Ectodermal cell (in vitro differentiated cells): ENCODE data around the gene ALOX12B.

Source experiments
- H3K27ac ChIP-seq: 2 replicates; pipeline ENCODE4 v1.7.0; 2013; ENCODE audit warnings: mild to moderate bottlenecking, low read depth, low read length; ENCODE audit not compliant: insufficient read depth, poor library complexity, severe bottlenecking
- H3K27me3 ChIP-seq: 2 replicates; pipeline ENCODE4 v1.7.0; 2013; ENCODE audit warnings: mild to moderate bottlenecking, low read length; ENCODE audit not compliant: insufficient read depth, control insufficient read depth, poor library complexity, severe bottlenecking
- H3K36me3 ChIP-seq: one replicate; pipeline ENCODE4 v1.7.0; 2013; ENCODE audit warnings: low read length; ENCODE audit not compliant: control insufficient read depth, insufficient read depth
- H3K4me1 ChIP-seq: one replicate; pipeline ENCODE4 v1.7.0; 2013; ENCODE audit warnings: low read length; ENCODE audit not compliant: control insufficient read depth, insufficient read depth
- H3K4me3 ChIP-seq: 2 replicates; pipeline ENCODE4 v1.7.0; 2013; ENCODE audit warnings: low read depth, low read length, control low read depth; ENCODE audit not compliant: insufficient read depth
- H3K9me3 ChIP-seq: 2 replicates; pipeline ENCODE4 v1.7.0; 2013; ENCODE audit warnings: mild to moderate bottlenecking, low read length, moderate library complexity; ENCODE audit not compliant: control insufficient read depth
- WGBS, 2 experiments: methylation state at CpG; one replicate each; pipeline ENCODE4 v1.1.7; 2013; ENCODE audit warnings: missing lambda C conversion rate in 2 of 2; 5-methylcytosine and 5-hydroxymethylcytosine counted together

ALOX12B gene

DNA sequence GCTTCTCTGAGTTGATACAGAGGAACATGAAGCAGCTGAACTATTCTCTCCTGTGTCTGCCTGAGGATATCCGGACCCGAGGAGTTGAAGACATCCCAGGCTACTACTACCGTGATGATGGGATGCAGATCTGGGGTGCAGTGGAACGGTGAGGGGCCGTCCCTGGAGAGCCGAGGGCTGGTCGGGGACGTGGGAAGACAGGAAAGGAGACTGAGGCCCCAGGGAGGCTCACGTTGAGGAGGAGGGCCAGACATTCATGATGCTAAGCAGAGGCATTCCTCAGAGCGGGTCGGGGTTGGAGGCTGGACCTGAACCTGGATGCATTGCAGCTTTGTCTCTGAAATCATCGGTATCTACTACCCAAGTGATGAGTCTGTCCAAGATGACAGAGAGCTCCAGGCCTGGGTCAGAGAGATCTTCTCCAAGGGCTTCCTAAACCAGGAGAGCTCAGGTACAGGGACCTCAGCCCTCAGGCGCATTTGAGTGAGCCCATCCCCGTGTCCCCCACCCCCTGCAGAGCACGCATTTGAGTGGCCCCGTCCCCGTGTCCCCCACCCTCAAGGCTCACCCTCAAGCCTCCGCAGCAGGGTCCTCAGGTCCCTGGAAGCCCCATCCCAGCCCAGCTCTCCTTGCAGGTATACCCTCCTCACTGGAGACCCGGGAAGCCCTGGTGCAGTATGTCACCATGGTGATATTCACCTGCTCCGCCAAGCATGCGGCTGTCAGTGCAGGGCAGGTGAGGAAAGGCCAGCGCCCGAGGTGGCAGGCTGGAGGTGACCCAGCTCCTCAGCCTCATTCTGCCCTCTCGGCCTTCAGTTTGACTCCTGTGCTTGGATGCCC lies 40.4 kb downstream of the ALOX12B start:
- no peaks in the 10 kb centered on the region for H3K36me3 ChIP-seq
- no peaks in the 10 kb centered on the region for H3K27me3 ChIP-seq
- H3K4me1 ChIP-seq: no peaks in the 10 kb centered on the region
- no peaks in the 10 kb centered on the region for H3K9me3 ChIP-seq
- no peak overlapping the region for H3K4me3 ChIP-seq
- no peak overlapping the region for H3K27ac ChIP-seq
- 84 to 85% methylated on average over 24 of the region's 24 CpGs for WGBS, 2 experiments

- WGBS, 2 experiments: 95% methylated on average over 11 of the region's 11 CpGs
- Histone ChIP-seq H3K4me1 (no peaks in the 10 kb centered on the region), H3K4me3 (no peak overlapping the region), H3K36me3 (no peaks in the 10 kb centered on the region), H3K27me3 (no peaks in the 10 kb centered on the region), H3K9me3 (no peaks in the 10 kb centered on the region), H3K27ac (no peak overlapping the region)
Observed at GRCh38 chr17:8046306-8046928, 41.1 kb downstream of the ALOX12B start.

DNA sequence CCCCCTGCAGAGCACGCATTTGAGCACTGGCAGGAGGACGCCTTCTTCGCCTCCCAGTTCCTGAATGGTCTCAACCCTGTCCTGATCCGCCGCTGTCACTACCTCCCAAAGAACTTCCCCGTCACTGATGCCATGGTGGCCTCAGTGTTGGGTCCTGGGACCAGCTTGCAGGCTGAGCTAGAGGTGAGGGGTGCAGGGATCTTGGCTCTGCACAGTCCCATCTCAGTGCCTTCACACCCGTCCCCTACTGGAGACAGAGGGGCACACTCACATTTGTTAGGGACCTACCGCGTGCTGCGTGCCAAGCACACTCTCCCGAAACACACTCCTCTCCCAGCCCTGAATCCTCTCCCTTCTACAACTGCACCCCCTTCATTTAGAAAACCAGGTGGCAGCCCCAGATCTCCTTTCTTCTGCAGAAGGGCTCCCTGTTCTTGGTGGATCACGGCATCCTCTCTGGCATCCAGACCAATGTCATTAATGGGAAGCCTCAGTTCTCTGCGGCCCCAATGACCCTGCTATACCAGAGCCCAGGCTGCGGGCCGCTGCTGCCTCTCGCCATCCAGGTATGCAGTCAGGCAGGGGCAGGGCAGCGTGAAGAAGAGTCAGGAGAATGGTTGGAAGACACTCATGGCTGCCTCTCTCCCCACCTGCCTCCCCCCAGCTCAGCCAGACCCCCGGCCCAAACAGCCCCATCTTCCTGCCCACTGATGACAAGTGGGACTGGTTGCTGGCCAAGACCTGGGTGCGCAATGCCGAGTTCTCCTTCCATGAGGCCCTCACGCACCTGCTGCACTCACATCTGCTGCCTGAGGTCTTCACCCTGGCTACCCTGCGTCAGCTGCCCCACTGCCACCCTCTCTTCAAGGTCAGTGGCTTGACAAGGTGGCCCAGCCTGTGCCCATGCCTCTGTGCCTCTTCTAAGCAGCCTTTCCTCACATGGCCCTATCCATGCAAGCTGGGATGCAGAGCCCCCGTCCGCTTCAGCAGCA lies 42.4 kb downstream of the ALOX12B start:
- H3K4me1 ChIP-seq: no peaks in the 10 kb centered on the region
- H3K9me3 ChIP-seq: no peaks in the 10 kb centered on the region
- no peaks in the 10 kb centered on the region for H3K36me3 ChIP-seq
- H3K27ac ChIP-seq: no peak overlapping the region
- no peaks in the 10 kb centered on the region for H3K27me3 ChIP-seq
- H3K4me3 ChIP-seq: no peak overlapping the region
- WGBS, 2 experiments: 82 to 86% methylated on average over 24 of the region's 24 CpGs

DNA sequence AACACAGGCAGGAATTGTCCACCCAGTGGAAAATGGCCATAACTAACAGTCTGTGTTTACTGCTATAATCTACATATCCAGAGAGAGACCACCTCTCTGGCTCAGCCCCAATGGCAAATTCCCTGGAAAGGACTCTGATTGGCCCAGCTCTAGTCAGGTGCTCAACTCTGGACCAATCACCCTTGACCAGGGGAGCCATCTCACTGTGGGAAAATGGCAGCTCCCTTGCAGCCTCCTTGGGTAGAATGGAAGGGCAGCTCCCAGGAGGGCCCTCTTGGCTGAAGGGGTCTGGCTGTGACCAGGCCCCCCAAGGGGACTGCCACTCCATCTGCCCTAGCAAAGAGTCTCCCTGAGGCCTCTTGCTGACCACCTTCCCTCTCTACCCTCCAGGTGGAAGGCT lies 45.5 kb downstream of the ALOX12B start:
- H3K36me3 ChIP-seq: no peaks in the 10 kb centered on the region
- H3K27ac ChIP-seq: no peak overlapping the region
- H3K4me3 ChIP-seq: no peak overlapping the region
- no peaks in the 10 kb centered on the region for H3K9me3 ChIP-seq
- H3K27me3 ChIP-seq: no peaks in the 10 kb centered on the region
- H3K4me1 ChIP-seq: no peaks in the 10 kb centered on the region

DNA sequence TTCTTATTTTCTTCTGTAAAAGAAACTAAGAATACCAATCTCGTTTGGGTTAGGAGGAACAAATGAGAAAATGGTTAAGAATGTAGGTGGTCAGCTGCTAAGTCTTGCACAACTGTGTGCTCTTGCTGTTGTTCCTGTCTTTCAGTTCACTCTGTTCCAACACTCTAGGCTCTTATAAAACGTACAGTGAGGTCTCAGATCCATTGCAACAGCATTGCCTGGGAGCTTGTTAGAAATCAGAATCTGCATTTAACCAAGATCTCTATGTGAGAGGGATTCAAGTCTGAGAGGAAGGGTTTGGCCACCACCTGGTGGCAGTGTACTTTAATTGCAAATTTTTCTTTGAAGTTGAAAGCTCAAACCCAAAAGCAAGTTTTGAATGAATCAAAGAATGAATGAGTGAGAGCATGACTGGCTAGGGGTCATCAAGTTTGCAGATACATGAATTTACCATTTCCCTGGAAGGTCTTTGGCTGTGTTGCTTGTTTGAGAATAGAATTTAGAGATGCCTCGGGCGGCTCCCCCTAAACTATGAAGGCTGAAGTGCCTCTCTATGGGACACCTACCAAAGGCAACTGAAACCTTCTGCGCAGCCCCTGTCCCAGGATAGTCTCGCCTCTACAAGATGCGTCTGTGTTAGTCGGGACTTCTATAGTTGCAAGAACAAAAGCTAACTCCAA lies 46.1 kb downstream of the ALOX12B start:
- Histone ChIP-seq H3K36me3 (no peaks in the 10 kb centered on the region), H3K9me3 (no peaks in the 10 kb centered on the region), H3K4me1 (no peaks in the 10 kb centered on the region), H3K27ac (no peak overlapping the region), H3K4me3 (no peak overlapping the region), H3K27me3 (no peaks in the 10 kb centered on the region)
- 80 to 82% methylated on average over 8 of the region's 8 CpGs for WGBS, 2 experiments

GRCh38 chr17:8039611-8040168 lies 47.8 kb downstream of the ALOX12B start:
- H3K9me3 ChIP-seq: no peaks in the 10 kb centered on the region
- WGBS, 2 experiments: 89 to 91% methylated on average over 10 of the region's 11 CpGs

DNA sequence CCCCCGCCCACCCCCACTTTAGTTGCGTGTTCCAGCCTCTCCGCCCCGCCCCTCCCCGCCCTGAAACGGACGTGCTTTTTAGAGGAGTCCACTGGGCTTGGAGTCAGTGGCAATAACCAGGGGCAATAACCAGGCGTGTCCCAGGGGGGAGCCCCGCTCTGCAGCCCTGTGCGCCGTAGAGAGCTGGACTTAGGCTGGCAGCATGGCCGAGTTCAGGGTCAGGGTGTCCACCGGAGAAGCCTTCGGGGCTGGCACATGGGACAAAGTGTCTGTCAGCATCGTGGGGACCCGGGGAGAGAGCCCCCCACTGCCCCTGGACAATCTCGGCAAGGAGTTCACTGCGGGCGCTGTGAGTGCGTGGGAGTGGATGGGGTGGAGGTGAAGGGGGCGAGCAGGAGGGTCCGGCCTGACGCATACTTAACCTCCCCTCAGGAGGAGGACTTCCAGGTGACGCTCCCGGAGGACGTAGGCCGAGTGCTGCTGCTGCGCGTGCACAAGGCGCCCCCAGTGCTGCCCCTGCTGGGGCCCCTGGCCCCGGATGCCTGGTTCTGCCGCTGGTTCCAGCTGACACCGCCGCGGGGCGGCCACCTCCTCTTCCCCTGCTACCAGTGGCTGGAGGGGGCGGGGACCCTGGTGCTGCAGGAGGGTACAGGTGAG lies 48.4 kb downstream of the ALOX12B start, which contains the start of gene ALOX15B:
ALOX15B (plus strand) TSS at position 106 of the 657 bp plus-strand sequence; CDS start at position 203, 97 bp downstream.
- Histone ChIP-seq H3K27me3 (no peaks in the 10 kb centered on the region), H3K9me3 (no peaks in the 10 kb centered on the region), H3K4me1 (no peaks in the 10 kb centered on the region), H3K36me3 (no peaks in the 10 kb centered on the region), H3K27ac (no peak within 1 kb of the TSS), H3K4me3 (no peak within 1 kb of the TSS)
- WGBS, 2 experiments: 88 to 91% methylated on average over 37 of the region's 37 CpGs

More at GRCh38 chr17:8039611-8040168, 47.8 kb downstream of the ALOX12B start:
- no peak overlapping the region for H3K27ac ChIP-seq
- no peaks in the 10 kb centered on the region for H3K36me3 ChIP-seq
- H3K4me1 ChIP-seq: no peaks in the 10 kb centered on the region
- H3K27me3 ChIP-seq: no peaks in the 10 kb centered on the region
- H3K4me3 ChIP-seq: no peak overlapping the region

DNA sequence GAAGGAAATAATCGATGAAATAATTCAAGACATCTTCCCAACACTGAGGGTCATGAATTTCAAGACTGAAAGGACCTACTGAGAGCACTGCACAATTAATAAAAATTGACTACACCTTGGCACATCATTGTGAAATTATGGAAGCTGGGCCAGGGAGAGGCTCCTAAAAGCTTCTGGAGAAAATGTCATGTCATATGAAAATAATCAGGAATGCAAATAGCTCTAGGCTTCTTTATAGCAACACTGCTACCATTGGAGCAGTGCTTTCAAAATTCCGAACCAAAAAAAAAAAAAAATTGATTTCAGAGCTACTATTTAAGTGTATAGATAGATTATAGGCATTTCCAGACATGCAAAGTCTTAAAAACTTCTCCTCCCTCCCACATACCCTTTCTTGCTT lies 55.1 kb downstream of the ALOX12B start:
- no peaks in the 10 kb centered on the region for H3K27me3 ChIP-seq
- H3K4me3 ChIP-seq: no peak overlapping the region
- no peaks in the 10 kb centered on the region for H3K9me3 ChIP-seq
- H3K27ac ChIP-seq: no peak overlapping the region
- H3K36me3 ChIP-seq: no peaks in the 10 kb centered on the region
- 75 to 100% methylated on average over 1 of the region's 2 CpGs for WGBS, 2 experiments
- H3K4me1 ChIP-seq: no peaks in the 10 kb centered on the region

- Histone ChIP-seq H3K27me3 (no peaks in the 10 kb centered on the region), H3K4me3 (no peak overlapping the region), H3K27ac (no peak overlapping the region), H3K4me1 (no peaks in the 10 kb centered on the region), H3K36me3 (no peaks in the 10 kb centered on the region), H3K9me3 (no peaks in the 10 kb centered on the region)
- 93 to 97% methylated on average over 1 of the region's 1 CpG for WGBS, 2 experiments
Observed at GRCh38 chr17:8031950-8032349, 55.6 kb downstream of the ALOX12B start.
